Thyroid gland (tissue), 4 donors: ENCODE results near the gene DCPS.

Experiments used
- CTCF ChIP-seq, 6 experiments: fragments of 200-600 bp in 3 of 6; fragments of 450-650 bp in 3 of 6; sonication (generic) in 3 of 6; IDR thresholded peaks; one replicate each; pipeline ENCODE4 v1.5.1; 2016 to 2019; ENCODE audit warnings: antibody characterized with exemption in 6 of 6, mild to moderate bottlenecking in 2 of 6, inconsistent platforms in 1 of 6, moderate library complexity in 1 of 6
- POLR2A ChIP-seq, 2 donors: fragments of 450-650 bp; IDR thresholded peaks; one replicate each; pipeline ENCODE4 v1.6.1; 2017; ENCODE audit warnings: antibody characterized with exemption in 2 of 2, mild to moderate bottlenecking in 2 of 2, moderate library complexity in 1 of 2

- no peak for TF ChIP-seq CTCF (IDR thresholded peaks at IDR 0.05)
- no peak for TF ChIP-seq POLR2A (IDR thresholded peaks at IDR 0.05)
These were observed 28.4 kb downstream of the DCPS start for GRCh38 chr11:126332221-126332711.
